HepG2 (cell line): ENCODE results near the gene ABHD12. TPM values are rescaled to one million over a fixed set of nuclear protein-coding genes. Genes with fewer than 3 reads are reported as not detected.
A peak's percentile ranks its signal among the peaks of the same experiment; 100 is the strongest.

Source experiments
- ATAC-seq: fragments of 200-7000 bp; cut with Tn5 transposase; 3 replicates; pipeline ENCODE4 v1.9.1; 2020; ENCODE audit warnings: mild to moderate bottlenecking, moderate library complexity
- BruUV-seq: library from RNA; stranded (reverse); fragments of 400-500 nt; replicated peaks from 2 replicates; lab custom pipeline; 2021; lab: Mats Ljungman, UMichigan
- CTCF ChIA-PET: fragments of 300-600 bp; formaldehyde crosslinking; extraction: SDS; loops from one replicate; lab custom pipeline; 2021; ENCODE audit warnings: low total read pairs, inconsistent platforms, low intra/inter-chr PET ratio; lab: Yijun Ruan, JAX
- POLR2A ChIA-PET: fragments of 350-600 bp; sonication (Branson Sonifier 250); formaldehyde crosslinking; loops from one replicate; lab custom pipeline; 2020; ENCODE audit warnings: antibody characterized with exemption, inconsistent platforms; lab: Yijun Ruan, JAX
- DNase-seq: peaks from one replicate; pipeline ENCODE4 v3.0.0-alpha.2; 2015; ENCODE audit warnings: low spot score
- FAIRE-seq: peaks from 3 replicates; lab custom pipeline; 2011; peaks lifted over from hg19 to GRCh38; lab: Jason Lieb, UNC
- H2AFZ ChIP-seq: one replicate; pipeline ENCODE4 v1.6.1; 2011; ENCODE audit warnings: low read length, inconsistent platforms
- H3K27ac ChIP-seq: fragments of 300-600 bp; 3 replicates; pipeline ENCODE4 v1.8.0; 2011; ENCODE audit warnings: mixed run types, mild to moderate bottlenecking, mixed read lengths, low read length, inconsistent platforms; ENCODE audit not compliant: insufficient read depth; ENCODE audit errors: extremely low read length
- H3K27me3 ChIP-seq, 2 experiments: fragments of 200-600 bp in 1 of 2; 2 replicates in 1 of 2; 3 replicates in 1 of 2; pipeline versions ENCODE4 v1.6.0 to v1.8.0; 2011; ENCODE audit warnings: low read length in 2 of 2, mild to moderate bottlenecking in 2 of 2, moderate library complexity in 2 of 2, inconsistent platforms in 1 of 2; ENCODE audit not compliant: insufficient read depth in 2 of 2, control insufficient read depth in 1 of 2
- H3K36me3 ChIP-seq, 2 experiments: fragments of 200-600 bp in 1 of 2; replicated peaks in 1 of 2; 2 replicates in 1 of 2; 3 replicates in 1 of 2; pipeline versions ENCODE4 v1.5.1 to v1.8.0; 2011; ENCODE audit warnings: low read length in 2 of 2, inconsistent platforms in 1 of 2; ENCODE audit not compliant: insufficient read depth in 2 of 2, control insufficient read depth in 1 of 2
- H3K4me1 ChIP-seq: 2 replicates; pipeline ENCODE4 v1.5.1; 2012; ENCODE audit warnings: low read length, inconsistent platforms; ENCODE audit not compliant: insufficient read depth
- H3K4me2 ChIP-seq: 2 replicates; pipeline ENCODE4 v1.6.0; 2011; ENCODE audit warnings: low read depth, low read length, inconsistent platforms
- H3K4me3 ChIP-seq, 3 experiments: fragments of 200-600 bp in 1 of 3; sonication (generic), shearing (Covaris generic) in 1 of 3; replicated peaks in 1 of 3; 2 replicates each; pipeline ENCODE4 v1.5.1; 2011 to 2016; ENCODE audit warnings: low read length in 3 of 3, inconsistent platforms in 2 of 3, low read depth in 2 of 3, mild to moderate bottlenecking in 2 of 3, control low read depth in 1 of 3, mixed read lengths in 1 of 3; ENCODE audit not compliant: insufficient read depth in 1 of 3
- H3K79me2 ChIP-seq: one replicate; pipeline ENCODE4 v1.6.1; 2011; ENCODE audit warnings: low read length, inconsistent platforms; ENCODE audit not compliant: insufficient read depth
- H3K9ac ChIP-seq: 2 replicates; pipeline ENCODE4 v1.6.0; 2011; ENCODE audit warnings: mild to moderate bottlenecking, low read depth, low read length, inconsistent platforms; ENCODE audit not compliant: insufficient read depth
- H3K9me3 ChIP-seq: 2 replicates; pipeline ENCODE4 v1.5.1; 2012; ENCODE audit warnings: mild to moderate bottlenecking, low read length
- H4K20me1 ChIP-seq: 2 replicates; pipeline ENCODE4 v1.6.0; 2011; ENCODE audit warnings: inconsistent platforms, mild to moderate bottlenecking, low read length, moderate library complexity; ENCODE audit not compliant: insufficient read depth
- CEBPB ChIP-seq: IDR thresholded peaks from 2 replicates; pipeline ENCODE4 v1.6.1; 2011; ENCODE audit warnings: low read depth, low read length, improper control_type of control experiment, borderline replicate concordance
- EZH2 ChIP-seq: conservative IDR thresholded peaks from 2 replicates; pipeline ENCODE4 v1.6.1; 2012; ENCODE audit warnings: mild to moderate bottlenecking, low read depth, low read length, moderate library complexity
- TEAD2 ChIP-seq: sonication (generic); formaldehyde crosslinking; IDR thresholded peaks from 2 replicates; pipeline ENCODE4 v1.9.0; 2021; ENCODE audit warnings: missing genetic modification reagents
- WGBS: methylation state at CpG from one replicate; pipeline ENCODE4 v1.1.6; 2017; ENCODE audit warnings: low lambda C conversion rate; 5-methylcytosine and 5-hydroxymethylcytosine counted together
- in situ Hi-C: cut with HindIII; loops from 2 replicates; pipeline ENCODE4 v1.10.0; 2017; ENCODE audit warnings: low pct_unique_long_range_greater_than_20kb; ENCODE audit not compliant: extremely low pct_ligation_motif_present
- intact Hi-C: fragments of 100-400 bp; cut with micrococcal nuclease; formaldehyde crosslinking; loops from one replicate; pipeline ENCODE4 v1.10.0; 2022; ENCODE audit not compliant: unreplicated experiment
- polyA plus RNA-seq, 8 experiments: library from polyadenylated mRNA; depleted of rRNA in 3 of 8; stranded (reverse) in 7 of 8; unstranded in 1 of 8; fragments of >200 nt; fragmentation: Illumina TruSeq in 4 of 8; extraction: Trizol in 4 of 8; gene quantifications; 2 replicates each; pipeline versions ENCODE4 v1.2.1 to v1.2.3, GENCODE V29; 2011 to 2016; ENCODE audit warnings: low read depth in 4 of 8, missing spikeins in 1 of 8, mixed read lengths in 1 of 8; ENCODE audit not compliant: insufficient read depth in 1 of 8
- total RNA-seq, 5 experiments: library from RNA; depleted of rRNA; stranded (reverse); fragments of >200 nt; fragmentation: Illumina TruSeq; extraction: Trizol; gene quantifications; 2 replicates each; pipeline ENCODE4 v1.2.3, GENCODE V29; 2016; ENCODE audit warnings: low read depth in 1 of 5
- TF ChIP-seq, protein P1 (sequence below): sonication (generic); formaldehyde crosslinking; conservative IDR thresholded peaks from 2 replicates; pipeline ENCODE4 v1.8.0; 2022; ENCODE audit warnings: mild to moderate bottlenecking, moderate library complexity, missing genetic modification reagents
- TF ChIP-seq, protein P2 (sequence below): sonication (generic); formaldehyde crosslinking; IDR thresholded peaks from 2 replicates; pipeline ENCODE4 v1.4.0; 2020; ENCODE audit warnings: missing genetic modification reagents, mild to moderate bottlenecking, borderline replicate concordance

Gene ABHD12
- total and polyA plus RNA-seq, 2 of the 13 experiments (the other 11 are each of a cell fraction or from before 2014, with no cell fraction given): 23.5 to 72.1 TPM

DNA sequence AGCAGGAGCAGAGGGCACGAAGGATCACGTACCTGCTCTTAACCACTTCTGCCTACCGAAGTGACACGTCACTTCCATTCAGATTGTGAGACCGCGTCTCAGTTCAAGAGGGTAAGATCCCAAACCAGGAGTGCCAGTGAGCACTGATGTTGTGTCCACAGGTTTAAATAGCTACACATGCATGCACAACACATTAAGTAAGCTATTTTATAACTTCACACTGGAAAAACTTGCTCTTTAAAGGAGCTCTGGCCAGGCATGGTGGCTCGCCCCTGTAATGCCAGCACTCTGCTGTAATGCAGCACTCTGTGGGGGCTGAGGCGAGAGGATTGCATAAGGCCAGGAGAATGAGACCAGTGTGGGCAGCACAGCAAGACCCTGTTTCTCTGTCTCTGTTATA, 21.1 kb downstream of the ABHD12 start:
- no peak overlapping the region for H3K4me2 ChIP-seq
- DNase-seq (no peak), ATAC-seq (no peak), FAIRE-seq (no peak)
- H3K27me3 ChIP-seq: no peaks in the 10 kb centered on the region
- no peak overlapping the region for H3K4me3 ChIP-seq
- TF ChIP-seq, protein P1, sequence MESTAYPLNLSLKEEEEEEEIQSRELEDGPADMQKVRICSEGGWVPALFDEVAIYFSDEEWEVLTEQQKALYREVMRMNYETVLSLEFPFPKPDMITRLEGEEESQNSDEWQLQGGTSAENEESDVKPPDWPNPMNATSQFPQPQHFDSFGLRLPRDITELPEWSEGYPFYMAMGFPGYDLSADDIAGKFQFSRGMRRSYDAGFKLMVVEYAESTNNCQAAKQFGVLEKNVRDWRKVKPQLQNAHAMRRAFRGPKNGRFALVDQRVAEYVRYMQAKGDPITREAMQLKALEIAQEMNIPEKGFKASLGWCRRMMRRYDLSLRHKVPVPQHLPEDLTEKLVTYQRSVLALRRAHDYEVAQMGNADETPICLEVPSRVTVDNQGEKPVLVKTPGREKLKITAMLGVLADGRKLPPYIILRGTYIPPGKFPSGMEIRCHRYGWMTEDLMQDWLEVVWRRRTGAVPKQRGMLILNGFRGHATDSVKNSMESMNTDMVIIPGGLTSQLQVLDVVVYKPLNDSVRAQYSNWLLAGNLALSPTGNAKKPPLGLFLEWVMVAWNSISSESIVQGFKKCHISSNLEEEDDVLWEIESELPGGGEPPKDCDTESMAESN: no peak
- TF ChIP-seq EZH2 (no peak), CEBPB (peak; percentile 66), TEAD2 (CRISPR knock-in tag) (no peak)
- TF ChIP-seq, protein P2, sequence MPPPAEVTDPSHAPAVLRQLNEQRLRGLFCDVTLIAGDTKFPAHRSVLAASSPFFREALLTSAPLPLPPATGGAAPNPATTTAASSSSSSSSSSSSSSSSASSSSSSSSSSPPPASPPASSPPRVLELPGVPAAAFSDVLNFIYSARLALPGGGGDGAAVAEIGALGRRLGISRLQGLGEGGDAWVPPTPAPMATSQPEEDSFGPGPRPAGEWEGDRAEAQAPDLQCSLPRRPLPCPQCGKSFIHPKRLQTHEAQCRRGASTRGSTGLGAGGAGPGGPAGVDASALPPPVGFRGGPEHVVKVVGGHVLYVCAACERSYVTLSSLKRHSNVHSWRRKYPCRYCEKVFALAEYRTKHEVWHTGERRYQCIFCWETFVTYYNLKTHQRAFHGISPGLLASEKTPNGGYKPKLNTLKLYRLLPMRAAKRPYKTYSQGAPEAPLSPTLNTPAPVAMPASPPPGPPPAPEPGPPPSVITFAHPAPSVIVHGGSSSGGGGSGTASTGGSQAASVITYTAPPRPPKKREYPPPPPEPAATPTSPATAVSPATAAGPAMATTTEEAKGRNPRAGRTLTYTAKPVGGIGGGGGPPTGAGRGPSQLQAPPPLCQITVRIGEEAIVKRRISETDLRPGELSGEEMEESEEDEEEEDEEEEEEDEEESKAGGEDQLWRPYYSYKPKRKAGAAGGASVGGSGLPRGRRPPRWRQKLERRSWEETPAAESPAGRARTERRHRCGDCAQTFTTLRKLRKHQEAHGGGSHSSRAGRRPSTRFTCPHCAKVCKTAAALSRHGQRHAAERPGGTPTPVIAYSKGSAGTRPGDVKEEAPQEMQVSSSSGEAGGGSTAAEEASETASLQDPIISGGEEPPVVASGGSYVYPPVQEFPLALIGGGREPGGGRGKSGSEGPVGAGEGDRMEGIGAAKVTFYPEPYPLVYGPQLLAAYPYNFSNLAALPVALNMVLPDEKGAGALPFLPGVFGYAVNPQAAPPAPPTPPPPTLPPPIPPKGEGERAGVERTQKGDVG: no peak
- peaks cover 20% of the 10 kb centered on the region for H3K79me2 ChIP-seq
- no peaks in the 10 kb centered on the region for H3K9me3 ChIP-seq
- in situ Hi-C loops (no loop called here), intact Hi-C loops (no loop called here)
- no peak overlapping the region for H3K27ac ChIP-seq
- H3K4me1 ChIP-seq: peaks cover 11% of the 10 kb centered on the region; the same call in 1 of the 2 replicates
- H4K20me1 ChIP-seq: peaks cover 5% of the 10 kb centered on the region; the same call in 1 of the 2 replicates
- CTCF ChIA-PET: no interaction called here
- no peak overlapping the region for H3K9ac ChIP-seq
- no TSS peak for BruUV-seq
- H2AFZ ChIP-seq: no peak overlapping the region
- 98% methylated on average over 8 of the region's 8 CpGs for WGBS
- no peaks in the 10 kb centered on the region; a peak in 2 of 5 replicates for H3K36me3 ChIP-seq
- POLR2A ChIA-PET: no interaction called here
